Fibroblast of mammary gland (primary cell): Measurements from ENCODE around the gene TMEM143.

Experiments
- DNase-seq: peaks from one replicate; pipeline ENCODE4 v3.0.0-alpha.2; 2010; ENCODE audit warnings: low read depth
- H3K4me3 ChIP-seq: 2 replicates; pipeline ENCODE4 v1.5.1; 2011; ENCODE audit warnings: low read depth, mild to moderate bottlenecking, low read length, moderate library complexity; ENCODE audit not compliant: control insufficient read depth
- CTCF ChIP-seq: conservative IDR thresholded peaks from 2 replicates; pipeline ENCODE4 v1.5.1; 2011; ENCODE audit warnings: low read depth, low read length, inconsistent platforms; ENCODE audit not compliant: control insufficient read depth, insufficient read depth

TMEM143 gene

GRCh38 chr19:48367855-48368254 is 4.1 kb upstream of the TMEM143 start:
- H3K4me3 ChIP-seq: no peak overlapping the region
- DNase-seq: no peak
- no peak for TF ChIP-seq CTCF

DNA sequence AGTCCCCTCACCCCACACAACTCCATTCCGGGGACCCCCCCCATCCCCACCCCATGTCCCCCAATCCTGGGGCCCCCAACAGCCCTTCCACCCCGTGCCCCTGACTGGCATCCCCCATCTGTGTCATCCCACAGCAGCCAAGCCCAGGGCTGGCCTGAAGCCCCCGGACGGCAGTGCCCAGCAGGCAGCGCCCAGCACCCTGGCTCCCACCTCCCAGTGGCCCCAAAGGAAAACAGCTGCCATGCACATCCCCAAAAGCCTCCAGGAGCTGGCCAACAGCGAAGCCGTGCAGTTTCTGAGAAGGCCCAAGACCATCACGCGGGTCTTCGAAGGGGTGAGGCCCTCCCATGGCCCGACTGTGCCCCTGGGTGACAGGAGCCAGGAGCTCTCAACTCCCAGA is 1.9 kb upstream of the TMEM143 start:
- no peak overlapping the region for H3K4me3 ChIP-seq
- DNase-seq: no peak
- no peak for TF ChIP-seq CTCF

DNA sequence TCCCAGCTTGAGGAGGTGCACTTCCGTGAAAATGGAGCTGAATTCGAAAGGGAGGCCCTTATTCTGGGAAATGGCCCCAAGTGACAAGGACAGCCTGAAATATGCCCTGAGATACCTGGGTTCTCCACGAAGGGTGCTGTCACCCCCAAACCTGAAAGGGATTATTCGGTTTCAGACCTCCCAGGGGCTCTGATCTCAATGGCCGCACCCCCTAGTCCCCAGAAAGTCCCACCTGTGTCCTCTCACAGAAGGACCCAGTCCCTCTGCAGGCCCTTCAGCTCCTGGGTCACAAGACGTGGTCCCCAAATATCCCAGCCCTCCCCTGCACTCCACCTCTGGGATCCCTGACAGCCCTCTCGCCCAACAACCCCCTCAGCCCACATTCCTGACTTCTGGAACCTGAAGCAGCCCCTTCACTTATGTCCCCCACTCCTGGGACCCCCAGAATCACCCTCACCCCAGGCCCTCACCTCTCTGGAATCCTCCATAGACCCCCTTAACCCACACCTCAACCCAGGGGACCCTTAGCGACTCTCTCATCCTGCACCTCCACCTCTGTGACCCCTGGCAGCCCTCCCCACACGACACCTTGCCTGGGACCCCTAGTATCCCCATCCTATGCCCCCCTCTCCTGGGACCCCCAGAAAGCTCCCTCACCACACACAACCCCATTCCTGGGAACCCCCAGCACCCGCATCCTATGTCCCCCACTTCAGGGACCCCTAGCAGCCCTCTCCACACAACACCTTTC is 1.0 kb upstream of the TMEM143 start:
- TF ChIP-seq CTCF: no peak
- H3K4me3 ChIP-seq: peak overlapping the region; percentile 26

DNA sequence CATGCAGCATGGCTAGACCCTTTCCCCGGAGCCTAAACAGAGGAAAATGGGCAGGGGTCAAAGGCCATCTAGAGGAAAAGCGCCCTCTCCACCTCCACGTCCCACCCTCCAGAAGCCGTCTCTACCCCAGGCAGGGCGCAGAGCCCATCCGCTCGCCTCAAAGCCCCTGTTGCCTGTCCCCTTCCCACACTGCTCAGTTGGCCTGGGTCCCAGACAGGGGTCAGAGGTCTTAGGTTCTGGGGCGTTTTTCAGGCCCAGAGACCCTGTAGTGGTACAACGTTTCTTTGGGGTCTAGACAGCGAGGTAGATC is 285 bp downstream of the TMEM143 start:
- DNase-seq: peak; percentile 11
- peak overlapping the region; percentile 76 for H3K4me3 ChIP-seq
- no peak for TF ChIP-seq CTCF

More for the DNA sequence above, 1.0 kb upstream of the TMEM143 start:
- DNase-seq: no peak

DNA sequence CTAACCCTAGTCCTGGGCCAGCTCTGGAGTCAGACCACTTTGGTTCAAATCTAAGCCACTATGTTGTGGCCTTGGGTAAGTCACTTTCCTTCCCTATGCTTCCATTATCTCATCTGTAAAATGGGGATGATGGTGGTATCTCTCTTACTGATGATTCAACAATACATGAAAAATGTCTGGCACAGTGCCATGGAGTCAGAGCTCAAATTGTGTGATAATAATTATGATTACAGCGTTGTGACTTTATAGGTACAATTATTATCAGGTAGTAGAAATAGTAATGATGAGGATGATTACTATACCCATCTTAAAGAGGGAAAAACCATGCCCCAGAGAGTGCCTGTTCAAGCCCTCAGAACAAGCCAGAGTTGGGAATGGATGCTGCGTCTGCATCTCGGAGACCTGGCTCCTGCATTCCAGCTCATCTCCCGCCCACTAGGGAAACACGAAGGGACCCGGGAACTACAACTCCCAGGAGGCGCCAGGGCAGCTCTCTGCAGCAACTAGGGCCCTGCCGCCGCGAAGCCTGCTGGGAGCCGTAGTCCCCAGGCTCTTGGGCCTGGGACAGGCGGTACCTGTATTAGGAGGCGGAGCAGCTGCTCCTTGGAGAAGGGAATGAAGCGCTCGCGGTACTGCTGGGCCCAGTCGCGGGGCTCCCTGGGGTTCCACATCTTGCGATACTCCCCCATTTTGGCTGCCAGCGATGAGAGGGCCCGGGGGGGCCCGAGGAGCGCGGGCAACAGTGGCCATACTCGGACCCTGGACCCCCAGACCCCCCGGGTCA is 832 bp downstream of the TMEM143 start:
- TF ChIP-seq CTCF: no peak
- peak overlapping the region; percentile 76 for H3K4me3 ChIP-seq

GRCh38 chr19:48361912-48362311 is 1.8 kb downstream of the TMEM143 start:
- no peak for TF ChIP-seq CTCF
- DNase-seq: no peak
- H3K4me3 ChIP-seq: no peak overlapping the region

More for the DNA sequence above, 832 bp downstream of the TMEM143 start:
- DNase-seq: peak; percentile 89

DNA sequence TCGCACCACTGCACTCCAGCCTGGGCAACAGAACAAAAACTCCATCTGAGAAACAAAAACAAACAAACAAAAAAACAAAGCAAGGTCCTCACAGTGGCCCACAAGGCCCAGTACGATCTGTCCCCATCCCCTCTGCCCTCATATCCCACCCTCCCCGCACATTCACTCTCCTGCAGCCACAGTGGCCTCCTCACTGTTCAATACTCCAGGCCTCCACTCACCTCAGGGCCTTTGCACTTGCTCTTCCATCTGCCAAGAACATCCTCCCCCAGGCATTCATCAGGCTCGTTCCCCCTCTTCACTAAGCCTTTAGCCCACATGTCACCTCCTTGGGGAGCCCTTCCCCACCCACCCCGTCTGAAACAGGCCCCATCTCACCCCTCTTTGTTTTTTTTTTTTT is 4.6 kb downstream of the TMEM143 start:
- no peak for TF ChIP-seq CTCF
- no peak for DNase-seq
- no peak overlapping the region for H3K4me3 ChIP-seq
